ENCODE measurements around the gene CD83.

The CD83 gene

DNA sequence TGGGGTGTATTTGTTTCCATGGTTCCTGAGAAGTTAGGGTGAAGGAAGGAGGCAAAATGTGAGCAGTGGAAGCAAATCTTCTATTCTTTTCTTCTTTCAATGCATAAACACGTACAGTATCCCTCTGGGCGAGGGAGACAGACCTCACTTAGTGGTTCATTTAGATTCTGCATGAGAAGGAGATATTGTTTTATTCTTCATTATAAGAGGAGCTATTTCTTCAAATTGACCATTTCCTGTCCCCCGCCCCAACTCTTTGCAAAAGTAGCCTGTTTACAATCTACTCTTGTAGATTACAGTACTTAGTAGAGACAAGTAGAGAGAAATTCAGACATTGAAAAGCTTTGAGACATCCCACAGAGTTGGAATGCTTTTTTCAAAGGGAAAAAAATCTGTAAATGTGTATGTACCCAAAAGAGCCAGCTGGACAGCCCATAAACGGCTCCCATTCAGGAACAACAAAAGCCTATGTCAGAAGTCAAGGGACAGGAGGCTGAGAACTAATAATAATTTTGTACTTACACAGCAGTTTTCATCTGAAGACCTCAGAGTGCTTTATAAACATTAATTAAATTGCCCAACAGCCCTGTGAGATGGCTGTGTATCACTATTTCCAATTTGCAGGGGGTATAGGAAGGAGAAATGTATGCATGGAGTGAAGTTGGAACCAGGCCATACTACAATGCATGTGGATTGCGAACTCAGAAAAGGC is 23.9 kb downstream of the CD83 start:
- no peak for DNase-seq (ENCODE audit: low read depth)
- no peak overlapping the region for H3K4me3 ChIP-seq (ENCODE audit: low read length)
- TF ChIP-seq, protein P1, sequence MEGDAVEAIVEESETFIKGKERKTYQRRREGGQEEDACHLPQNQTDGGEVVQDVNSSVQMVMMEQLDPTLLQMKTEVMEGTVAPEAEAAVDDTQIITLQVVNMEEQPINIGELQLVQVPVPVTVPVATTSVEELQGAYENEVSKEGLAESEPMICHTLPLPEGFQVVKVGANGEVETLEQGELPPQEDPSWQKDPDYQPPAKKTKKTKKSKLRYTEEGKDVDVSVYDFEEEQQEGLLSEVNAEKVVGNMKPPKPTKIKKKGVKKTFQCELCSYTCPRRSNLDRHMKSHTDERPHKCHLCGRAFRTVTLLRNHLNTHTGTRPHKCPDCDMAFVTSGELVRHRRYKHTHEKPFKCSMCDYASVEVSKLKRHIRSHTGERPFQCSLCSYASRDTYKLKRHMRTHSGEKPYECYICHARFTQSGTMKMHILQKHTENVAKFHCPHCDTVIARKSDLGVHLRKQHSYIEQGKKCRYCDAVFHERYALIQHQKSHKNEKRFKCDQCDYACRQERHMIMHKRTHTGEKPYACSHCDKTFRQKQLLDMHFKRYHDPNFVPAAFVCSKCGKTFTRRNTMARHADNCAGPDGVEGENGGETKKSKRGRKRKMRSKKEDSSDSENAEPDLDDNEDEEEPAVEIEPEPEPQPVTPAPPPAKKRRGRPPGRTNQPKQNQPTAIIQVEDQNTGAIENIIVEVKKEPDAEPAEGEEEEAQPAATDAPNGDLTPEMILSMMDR (conservative IDR thresholded peaks at IDR 0.05; ENCODE audit: low read length) = no peak

DNA sequence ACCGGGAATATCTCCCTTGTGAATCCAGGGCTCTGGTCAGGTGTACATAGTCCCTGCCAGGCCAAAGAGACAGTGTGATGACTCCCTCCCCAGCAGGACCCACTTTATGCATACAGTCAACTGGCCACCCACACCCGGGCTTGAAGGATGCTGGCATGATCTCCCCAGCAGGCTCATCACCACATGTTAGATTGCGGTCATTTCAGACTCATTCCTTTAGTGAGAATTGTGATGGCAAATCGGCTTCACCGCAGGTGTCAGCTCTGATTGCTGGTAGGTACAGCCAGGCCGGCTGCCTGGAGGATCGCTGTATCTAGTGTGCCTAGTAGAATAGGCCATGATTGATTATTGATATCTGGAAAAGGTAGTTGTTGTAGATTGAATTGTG is 24.5 kb downstream of the CD83 start:
- no peak overlapping the region for H3K4me3 ChIP-seq (ENCODE audit: low read length)
- no peak for DNase-seq (ENCODE audit: low read depth)
- TF ChIP-seq, protein P1 (conservative IDR thresholded peaks at IDR 0.05; ENCODE audit: low read length) = no peak

DNA sequence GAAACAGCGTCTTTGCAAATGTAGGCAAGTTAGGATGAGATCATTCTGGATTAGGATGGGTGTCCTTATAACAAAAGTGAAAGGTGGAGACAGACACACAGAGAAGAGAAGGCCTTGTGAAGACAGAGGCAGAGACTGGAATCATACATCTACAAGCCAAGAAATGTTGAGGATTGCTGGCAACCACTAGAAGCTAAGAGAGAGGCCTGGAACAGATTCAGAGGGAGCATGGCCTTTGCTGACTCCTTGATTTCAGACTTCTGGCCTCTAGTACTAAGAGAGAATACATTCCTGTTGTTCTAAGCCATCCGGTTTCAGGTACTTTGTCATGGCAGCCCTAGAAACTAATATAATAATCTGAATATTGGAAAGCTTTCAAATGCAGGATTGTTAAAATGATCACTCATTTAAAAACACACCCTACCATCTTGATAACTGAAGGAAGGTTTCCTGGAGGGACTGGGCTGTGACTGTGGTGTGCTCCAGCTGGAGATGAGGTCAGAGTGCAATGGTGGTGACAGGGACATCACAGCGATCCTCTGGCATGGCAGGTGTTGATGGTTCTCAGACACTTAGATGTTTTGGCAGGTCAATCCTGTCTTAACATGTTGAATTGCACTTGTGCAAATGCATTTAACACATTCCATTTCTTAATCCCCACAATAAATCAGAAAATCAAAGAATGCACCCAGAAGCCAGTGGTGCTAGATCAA is 25.1 kb downstream of the CD83 start:
- H3K4me3 ChIP-seq (ENCODE audit: low read length) = no peak overlapping the region
- TF ChIP-seq, protein P1 (conservative IDR thresholded peaks at IDR 0.05; ENCODE audit: low read length) = no peak

DNA sequence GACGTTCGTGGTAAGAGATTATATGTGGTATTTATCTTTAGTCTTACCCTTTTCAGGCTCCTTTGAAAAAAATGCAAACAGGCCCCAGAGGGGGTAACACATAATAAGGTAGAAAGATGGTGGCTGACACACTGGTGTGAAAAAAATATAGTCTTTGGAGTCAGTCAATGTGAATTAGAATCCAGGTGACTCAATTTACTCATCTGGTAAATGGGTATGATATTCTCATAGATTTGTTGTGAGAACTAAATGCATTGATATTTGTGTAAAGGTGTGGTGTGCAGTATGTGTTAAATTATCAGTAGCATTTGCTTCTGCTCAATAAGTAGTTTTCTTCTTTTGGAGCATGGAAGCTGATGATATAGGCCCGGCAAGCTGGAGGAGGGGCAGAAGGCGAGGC is 25.7 kb downstream of the CD83 start:
- DNase-seq (ENCODE audit: low read depth) = no peak
- H3K4me3 ChIP-seq (ENCODE audit: low read length) = no peak overlapping the region
- TF ChIP-seq, protein P1 (conservative IDR thresholded peaks at IDR 0.05; ENCODE audit: low read length) = no peak

More for the DNA sequence above, 25.1 kb downstream of the CD83 start:
- no peak for DNase-seq (ENCODE audit: low read depth)

DNA sequence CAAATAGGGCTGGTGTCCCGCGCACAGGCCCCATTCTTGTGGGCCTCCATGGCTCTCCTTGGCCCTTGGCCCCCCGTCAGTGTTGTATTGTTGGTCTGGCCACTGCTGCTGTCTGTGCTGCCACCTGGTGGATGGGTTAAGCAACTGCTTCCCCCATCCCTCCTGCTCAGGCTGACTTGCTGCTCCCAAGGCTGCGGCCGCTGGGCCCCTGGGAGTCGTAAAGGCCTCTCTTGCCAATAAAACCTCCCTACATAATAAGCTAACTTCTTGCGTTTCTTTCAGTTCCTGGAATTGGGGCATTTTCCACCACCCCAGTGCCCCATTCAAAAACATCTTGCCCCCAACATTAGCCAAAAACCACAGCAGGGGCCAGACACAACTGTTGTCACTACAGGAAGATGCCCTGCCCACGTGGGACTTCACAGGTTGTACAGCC is 27.1 kb downstream of the CD83 start:
- peak; percentile 66 for DNase-seq (ENCODE audit: low read depth)

DNA sequence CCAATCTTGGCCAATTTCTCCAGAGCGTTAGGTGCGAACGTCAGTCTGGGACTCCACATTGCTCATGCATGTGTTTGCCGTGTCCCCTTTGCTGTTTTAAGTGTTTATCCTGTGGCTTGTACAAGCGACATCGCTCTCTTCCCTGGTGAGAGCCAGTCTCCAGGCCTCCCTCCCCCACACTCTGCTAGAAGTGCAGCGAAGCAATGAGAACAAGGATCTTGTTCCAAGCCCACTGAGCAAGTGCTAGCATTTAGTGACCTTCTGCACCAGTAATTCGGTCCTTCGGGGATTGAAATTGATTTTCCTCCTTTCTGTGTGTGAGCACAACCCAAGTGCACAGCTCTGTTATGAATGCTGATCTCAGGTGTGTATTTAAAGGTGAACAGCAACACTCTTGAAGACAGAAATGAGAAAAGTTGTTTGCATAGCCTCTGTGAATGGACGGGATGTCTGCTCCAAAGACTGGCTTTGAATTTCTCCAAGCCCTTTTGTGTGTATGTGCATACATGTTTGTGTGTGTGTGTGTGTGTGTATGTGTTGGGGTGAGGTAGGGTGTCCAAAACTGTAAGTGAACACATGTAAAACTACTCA is 29.0 kb downstream of the CD83 start:
- TF ChIP-seq, protein P1 (conservative IDR thresholded peaks at IDR 0.05; ENCODE audit: low read length) = no peak
- H3K4me3 ChIP-seq (ENCODE audit: low read length) = no peak overlapping the region
- DNase-seq (ENCODE audit: low read depth) = no peak

More for the DNA sequence above, 27.1 kb downstream of the CD83 start:
- no peak overlapping the region for H3K4me3 ChIP-seq (ENCODE audit: low read length)
- TF ChIP-seq, protein P1 (conservative IDR thresholded peaks at IDR 0.05; ENCODE audit: low read length) = peak; percentile 93
